ENCODE data around the gene ZNF219. TPM values are rescaled to one million over a fixed set of nuclear protein-coding genes. Genes with fewer than 3 reads are reported as not detected.
A peak's percentile ranks its signal among the peaks of the same experiment; 100 is the strongest.

The ZNF219 gene
- total and polyA plus RNA-seq, 2 of the 13 experiments (the other 11 are each of a cell fraction or from before 2014, with no cell fraction given), result 34.5 to 36.6 TPM

GRCh38 chr14:21060614-21061346, 37.7 kb downstream of the ZNF219 start (continued):
- TF ChIP-seq, protein P1, sequence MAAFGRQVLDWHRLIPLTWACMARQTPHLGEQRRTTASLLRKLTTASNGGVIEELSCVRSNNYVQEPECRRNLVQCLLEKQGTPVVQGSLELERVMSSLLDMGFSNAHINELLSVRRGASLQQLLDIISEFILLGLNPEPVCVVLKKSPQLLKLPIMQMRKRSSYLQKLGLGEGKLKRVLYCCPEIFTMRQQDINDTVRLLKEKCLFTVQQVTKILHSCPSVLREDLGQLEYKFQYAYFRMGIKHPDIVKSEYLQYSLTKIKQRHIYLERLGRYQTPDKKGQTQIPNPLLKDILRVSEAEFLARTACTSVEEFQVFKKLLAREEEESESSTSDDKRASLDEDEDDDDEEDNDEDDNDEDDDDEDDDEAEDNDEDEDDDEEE (CRISPR knock-in tag; IDR thresholded peaks at IDR 0.05), result 0 out of 2 replicates have a peak, but pooled peaks have one; percentile 37
- TF ChIP-seq MLX (CRISPR knock-in tag; IDR thresholded peaks at IDR 0.05) (no peak), ZNF138 (CRISPR knock-in tag; IDR thresholded peaks at IDR 0.05; ENCODE audit: low read depth) (no peak), ZNF282 (IDR thresholded peaks at IDR 0.05; ENCODE audit: partially characterized antibody) (no peak)

- H4K20me1 ChIP-seq (ENCODE audit: insufficient read depth, low read length), result no peaks in the 10 kb centered on the region
- POLR2A ChIA-PET, result interaction anchor here (1.3 to 2.8 kb wide), 5 partner anchors 11 to 45 kb away, joined by 5 to 59 read pairs (median 9); partner anchors contain the start of gene ARHGEF40
- intact Hi-C loops (cut with micrococcal nuclease; ENCODE audit: unreplicated experiment), result loop anchor here (5.0 kb wide), 1 partner anchor 378 kb away; the partner anchor contains the start of gene RNASE4
- no peak overlapping the region for H3K4me3 ChIP-seq (replicated peaks in 1 of 3; ENCODE audit: insufficient read depth in 1 of 3, low read depth in 2 of 3, low read length in 3 of 3)
- peak overlapping the region; percentile 71 for H3K27ac ChIP-seq (ENCODE audit: extremely low read length, insufficient read depth, low read length)
- FAIRE-seq, result no peak
- CTCF ChIA-PET (ENCODE audit: low intra/inter-chr PET ratio, low total read pairs), result interaction anchor here (1.9 kb wide), 1 partner anchor 45 kb away, joined by 5 read pairs; no protein-coding TSS in a partner anchor
- no peak for DNase-seq (ENCODE audit: low spot score)
- no peak for ATAC-seq
- H3K9ac ChIP-seq (ENCODE audit: insufficient read depth, low read depth, low read length), result no peak overlapping the region
- 89% methylated on average over 8 of the region's 8 CpGs for WGBS (ENCODE audit: low lambda C conversion rate)
- no peaks in the 10 kb centered on the region for H3K79me2 ChIP-seq (ENCODE audit: insufficient read depth, low read length)
- H3K4me1 ChIP-seq (ENCODE audit: insufficient read depth, low read length), result peaks cover 89% of the 10 kb centered on the region
- H3K27me3 ChIP-seq (ENCODE audit: control insufficient read depth in 1 of 2, insufficient read depth in 2 of 2, low read length in 2 of 2), result no peaks in the 10 kb centered on the region
- no peak overlapping the region for H2AFZ ChIP-seq (ENCODE audit: low read length)
- in situ Hi-C loops (cut with HindIII; ENCODE audit: extremely low pct_ligation_motif_present, low pct_unique_long_range_greater_than_20kb), result no loop called here
- BruUV-seq (replicated peaks), result no TSS peak
- H3K36me3 ChIP-seq (replicated peaks in 1 of 2; ENCODE audit: control insufficient read depth in 1 of 2, insufficient read depth in 2 of 2, low read length in 2 of 2), result no peaks in the 10 kb centered on the region
- peak overlapping the region; percentile 59 for H3K4me2 ChIP-seq (ENCODE audit: low read depth, low read length)
- H3K9me3 ChIP-seq (ENCODE audit: low read length), result no peaks in the 10 kb centered on the region
- TF ChIP-seq HNRNPLL (IDR thresholded peaks at IDR 0.05; ENCODE audit: low read depth, low read length, poor library complexity, severe bottlenecking), result no peak
- no peak for TF ChIP-seq SOX5 (CRISPR knock-in tag; IDR thresholded peaks at IDR 0.05; ENCODE audit: borderline replicate concordance)
- TF ChIP-seq CAMTA2 (CRISPR knock-in tag; IDR thresholded peaks at IDR 0.05; ENCODE audit: borderline replicate concordance), result no peak
- peak; percentile 55; the same call in 1 of the 2 replicates for TF ChIP-seq GZF1 (CRISPR knock-in tag; IDR thresholded peaks at IDR 0.05)
- no peak for TF ChIP-seq RARG (CRISPR knock-in tag; IDR thresholded peaks at IDR 0.05; ENCODE audit: low read depth)
- no peak for TF ChIP-seq FOXA1 (IDR thresholded peaks at IDR 0.05)
- TF ChIP-seq FOXA1 (CRISPR knock-in tag; IDR thresholded peaks at IDR 0.05), result no peak
- 0 out of 2 replicates have a peak, but pooled peaks have one; percentile 1 for TF ChIP-seq TBX2 (CRISPR knock-in tag; IDR thresholded peaks at IDR 0.05; ENCODE audit: borderline replicate concordance)
- TF ChIP-seq RNF2 (conservative IDR thresholded peaks at IDR 0.05; ENCODE audit: low read depth), result no peak
- TF ChIP-seq, protein P2, sequence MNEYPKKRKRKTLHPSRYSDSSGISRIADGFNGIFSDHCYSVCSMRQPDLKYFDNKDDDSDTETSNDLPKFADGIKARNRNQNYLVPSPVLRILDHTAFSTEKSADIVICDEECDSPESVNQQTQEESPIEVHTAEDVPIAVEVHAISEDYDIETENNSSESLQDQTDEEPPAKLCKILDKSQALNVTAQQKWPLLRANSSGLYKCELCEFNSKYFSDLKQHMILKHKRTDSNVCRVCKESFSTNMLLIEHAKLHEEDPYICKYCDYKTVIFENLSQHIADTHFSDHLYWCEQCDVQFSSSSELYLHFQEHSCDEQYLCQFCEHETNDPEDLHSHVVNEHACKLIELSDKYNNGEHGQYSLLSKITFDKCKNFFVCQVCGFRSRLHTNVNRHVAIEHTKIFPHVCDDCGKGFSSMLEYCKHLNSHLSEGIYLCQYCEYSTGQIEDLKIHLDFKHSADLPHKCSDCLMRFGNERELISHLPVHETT (CRISPR knock-in tag; conservative IDR thresholded peaks at IDR 0.05), result no peak
- 0 out of 2 replicates have a peak, but pooled peaks have one; percentile 15 for TF ChIP-seq SRF (IDR thresholded peaks at IDR 0.05; ENCODE audit: low read depth, low read length)
- no peak for TF ChIP-seq ZFP41 (CRISPR knock-in tag; IDR thresholded peaks at IDR 0.05; ENCODE audit: borderline replicate concordance)
- no peak for TF ChIP-seq TCF7 (IDR thresholded peaks at IDR 0.05; ENCODE audit: low read depth)
- 0 out of 2 replicates have a peak, but pooled peaks have one; percentile 11 for TF ChIP-seq ZNF788 (CRISPR knock-in tag; IDR thresholded peaks at IDR 0.05; ENCODE audit: borderline replicate concordance)
- TF ChIP-seq ZNF225 (CRISPR knock-in tag; IDR thresholded peaks at IDR 0.05), result no peak
- TF ChIP-seq BCL6 (CRISPR knock-in tag; IDR thresholded peaks at IDR 0.05), result no peak
- no peak for TF ChIP-seq SMAD9 (CRISPR knock-in tag; IDR thresholded peaks at IDR 0.05)
Measured at GRCh38 chr14:21059842-21060613, 38.4 kb downstream of the ZNF219 start.

Data from HepG2 (cell line).